CD4-positive, alpha-beta T cell treated with Interleukin-15 for 1 hour (primary cell): ENCODE data around the gene PRR33.
A peak's percentile ranks its signal among the peaks of the same experiment; 100 is the strongest.

Source experiments
- DNase-seq: peaks from one replicate; pipeline ENCODE4 v3.0.0-alpha.2; 2020

The PRR33 gene

GRCh38 chr11:1927848-1928469, 36.3 kb upstream of the PRR33 start:
- DNase-seq = peak; percentile 13

GRCh38 chr11:1927026-1927847, 35.5 kb upstream of the PRR33 start:
- DNase-seq = peak; percentile 14

GRCh38 chr11:1926156-1927025, 34.7 kb upstream of the PRR33 start:
- no peak for DNase-seq

- no peak for DNase-seq
Observed at GRCh38 chr11:1925373-1926155, 33.9 kb upstream of the PRR33 start.

- no peak for DNase-seq
Observed at GRCh38 chr11:1924646-1925372, 33.1 kb upstream of the PRR33 start.

- DNase-seq = no peak
Observed at GRCh38 chr11:1924181-1924580, 32.5 kb upstream of the PRR33 start.

GRCh38 chr11:1923201-1923956, 31.7 kb upstream of the PRR33 start:
- DNase-seq = no peak

- DNase-seq = no peak
Observed at GRCh38 chr11:1922481-1923081, 30.9 kb upstream of the PRR33 start.

- no peak for DNase-seq
Observed at GRCh38 chr11:1921574-1922141, 30.0 kb upstream of the PRR33 start.

- DNase-seq = no peak
Observed at GRCh38 chr11:1920909-1921573, 29.3 kb upstream of the PRR33 start.

- DNase-seq = no peak
Observed at GRCh38 chr11:1920128-1920908, 28.6 kb upstream of the PRR33 start.

GRCh38 chr11:1919391-1920127, 27.9 kb upstream of the PRR33 start, which contains the start of gene TNNT3:
Gene TNNT3, plus strand, starts transcription at chr11:1919703. Its CDS starts 3,172 bp downstream, at chr11:1922875.
- no peak for DNase-seq

GRCh38 chr11:1918436-1919315, 27.0 kb upstream of the PRR33 start:
- DNase-seq = no peak

GRCh38 chr11:1917523-1918435, 26.1 kb upstream of the PRR33 start:
- peak; percentile 16 for DNase-seq

- DNase-seq = peak; percentile 15
Observed at GRCh38 chr11:1916986-1917522, 25.4 kb upstream of the PRR33 start.
